GM12878 (cell line): ENCODE results near the gene WDFY3. TPM values are rescaled to one million over a fixed set of nuclear protein-coding genes. Genes with fewer than 3 reads are reported as not detected.

ENCODE experiments used
- ATAC-seq: fragments of 200-7000 bp; cut with Tn5 transposase; 3 replicates; pipeline ENCODE4 v1.9.1; 2020; ENCODE audit warnings: mild to moderate bottlenecking, moderate library complexity
- BruUV-seq: library from RNA; stranded (reverse); fragments of 400-500 nt; replicated peaks from 2 replicates; lab custom pipeline; 2021; lab: Mats Ljungman, UMichigan
- CTCF ChIA-PET: fragments of 300-600 bp; sonication (Branson Sonifier 250); formaldehyde crosslinking; extraction: SDS; loops from one replicate; lab custom pipeline; 2021; ENCODE audit warnings: inconsistent platforms; lab: Yijun Ruan, JAX
- POLR2A ChIA-PET: fragments of 350-600 bp; formaldehyde crosslinking; extraction: SDS; loops from one replicate; lab custom pipeline; 2021; ENCODE audit warnings: inconsistent platforms; lab: Charles Lee
- RAD21 ChIA-PET: fragments of 300-600 bp; sonication (Branson Sonifier 250); formaldehyde crosslinking; loops from one replicate; lab custom pipeline; 2023; ENCODE audit warnings: antibody characterized with exemption; ENCODE audit not compliant: unreplicated experiment; lab: Charles Lee
- SMC1A ChIA-PET: fragments of 300-600 bp; sonication (Branson Sonifier 250); formaldehyde crosslinking; loops from one replicate; lab custom pipeline; 2023; ENCODE audit not compliant: unreplicated experiment, uncharacterized antibody; lab: Charles Lee
- DNase-seq: peaks from one replicate; pipeline ENCODE4 v3.0.0-alpha.2; 2011; ENCODE audit warnings: low read depth, low spot score
- FAIRE-seq: peaks from 3 replicates; lab custom pipeline; 2011; peaks lifted over from hg19 to GRCh38; lab: Jason Lieb, UNC
- H2AFZ ChIP-seq: 2 replicates; pipeline ENCODE4 v1.6.0; 2011; ENCODE audit warnings: low read depth, low read length, control low read depth; ENCODE audit not compliant: control insufficient read depth
- H3K27ac ChIP-seq: 2 replicates; pipeline ENCODE4 v1.5.1; 2011; ENCODE audit warnings: control low read depth; ENCODE audit not compliant: control insufficient read depth, insufficient read depth
- H3K27me3 ChIP-seq, 2 experiments: replicated peaks in 1 of 2; 2 replicates each; pipeline versions ENCODE4 v1.6.0 to v1.6.1; 2011; ENCODE audit warnings: low read length in 1 of 2; ENCODE audit not compliant: control insufficient read depth in 2 of 2, insufficient read depth in 2 of 2
- H3K36me3 ChIP-seq, 2 experiments: 2 replicates each; pipeline ENCODE4 v1.5.1; 2011; ENCODE audit warnings: low read length in 1 of 2; ENCODE audit not compliant: control insufficient read depth in 2 of 2, insufficient read depth in 2 of 2
- H3K4me1 ChIP-seq: 2 replicates; pipeline ENCODE4 v1.6.1; 2011; ENCODE audit warnings: mild to moderate bottlenecking, low read length, moderate library complexity, mixed read lengths; ENCODE audit not compliant: control insufficient read depth, insufficient read depth
- H3K4me2 ChIP-seq: 2 replicates; pipeline ENCODE4 v1.6.0; 2011; ENCODE audit warnings: control low read depth; ENCODE audit not compliant: control insufficient read depth, insufficient read depth
- H3K4me3 ChIP-seq: fragments of 200-600 bp; sonication (generic); 2 replicates; pipeline ENCODE4 v1.5.1; 2016
- H3K79me2 ChIP-seq: 2 replicates; pipeline ENCODE4 v1.6.0; 2011; ENCODE audit warnings: low read length; ENCODE audit not compliant: control insufficient read depth, insufficient read depth
- H3K9ac ChIP-seq: 2 replicates; pipeline ENCODE4 v1.8.0; 2011; ENCODE audit warnings: low read length, control low read depth, mixed read lengths; ENCODE audit not compliant: control insufficient read depth, insufficient read depth
- H3K9me3 ChIP-seq: replicated peaks from 3 replicates; pipeline ENCODE4 v1.5.1; 2011; ENCODE audit warnings: mild to moderate bottlenecking, low read length; ENCODE audit not compliant: control insufficient read depth, insufficient read depth
- H4K20me1 ChIP-seq: 2 replicates; pipeline ENCODE4 v1.6.0; 2011; ENCODE audit not compliant: control insufficient read depth, insufficient read depth
- CBX3 ChIP-seq: fragments of 200-600 bp; sonication (generic); IDR thresholded peaks from 2 replicates; pipeline ENCODE4 v1.6.1; 2016; ENCODE audit warnings: low read depth, borderline replicate concordance
- EP300 ChIP-seq, 2 experiments: fragments of 150-350 bp in 1 of 2; IDR thresholded peaks; 2 replicates each; pipeline ENCODE4 v1.6.1; 2011 to 2012; ENCODE audit warnings: low read depth in 2 of 2, low read length in 2 of 2, borderline replicate concordance in 1 of 2, improper control_type of control experiment in 1 of 2, inconsistent platforms in 1 of 2; ENCODE audit not compliant: control insufficient read depth in 1 of 2
- FOS ChIP-seq: IDR thresholded peaks from 3 replicates; pipeline ENCODE4 v1.6.1; 2011; ENCODE audit warnings: borderline replicate concordance; ENCODE audit not compliant: insufficient read length; ENCODE audit errors: extremely low read depth
- IKZF1 ChIP-seq: fragments of 450-650 bp; conservative IDR thresholded peaks from 2 replicates; pipeline ENCODE4 v1.6.1; 2017; ENCODE audit warnings: antibody characterized with exemption, mild to moderate bottlenecking
- NFYA ChIP-seq: IDR thresholded peaks from 2 replicates; pipeline ENCODE4 v1.6.1; 2011; ENCODE audit warnings: low read depth, mild to moderate bottlenecking, low read length, improper control_type of control experiment, borderline replicate concordance
- SREBF2 ChIP-seq: IDR thresholded peaks from 2 replicates; pipeline ENCODE4 v1.6.1; 2012; ENCODE audit warnings: mild to moderate bottlenecking, low read length
- SUPT20H ChIP-seq: IDR thresholded peaks from 2 replicates; pipeline ENCODE4 v1.6.1; 2011; ENCODE audit warnings: low read depth, mild to moderate bottlenecking, low read length, moderate library complexity, borderline replicate concordance; ENCODE audit not compliant: control insufficient read depth
- in situ Hi-C: fragments of 300-500 bp; cut with MboI; formaldehyde crosslinking; loops from 9 replicates; pipeline ENCODE4 v1.14.3; 2018; ENCODE audit warnings: mixed read lengths
- intact Hi-C: fragments of 100-400 bp; cut with micrococcal nuclease; formaldehyde crosslinking; loops from one replicate; pipeline ENCODE4 v1.14.2; 2022; ENCODE audit not compliant: unreplicated experiment
- polyA plus RNA-seq, 11 experiments: library from polyadenylated mRNA; depleted of rRNA in 4 of 11; unstranded in 6 of 11; stranded (reverse) in 5 of 11; fragments of >200 nt; fragmentation: Nextera tagmentation in 4 of 11; fragmentation: Illumina TruSeq in 1 of 11; extraction: Ambion mirVana in 4 of 11; extraction: Trizol in 1 of 11; gene quantifications; 1 replicate in 1 of 11; 2 replicates in 10 of 11; pipeline versions ENCODE4 v1.2.1 to v1.2.3, GENCODE V29; 2011 to 2016; ENCODE audit warnings: inconsistent platforms in 2 of 11, missing spikeins in 2 of 11, low read depth in 1 of 11
- total RNA-seq, 4 experiments: library from RNA; depleted of rRNA in 3 of 4; stranded (reverse); fragments of >200 nt in 3 of 4; fragmentation: Illumina TruSeq in 1 of 4; extraction: Trizol in 1 of 4; gene quantifications; 2 replicates each; pipeline versions ENCODE4 v1.2.1 to v1.2.3, GENCODE V29; 2013 to 2021
- TF ChIP-seq, protein P1 (sequence below): IDR thresholded peaks from 2 replicates; pipeline ENCODE4 v1.6.1; 2012; ENCODE audit warnings: low read length, inconsistent platforms
- TF ChIP-seq, protein P2 (sequence below): fragments of 450-650 bp; formaldehyde crosslinking; IDR thresholded peaks from 2 replicates; pipeline ENCODE4 v1.4.0; 2020; ENCODE audit warnings: mild to moderate bottlenecking, moderate library complexity

Gene WDFY3
- total and polyA plus RNA-seq, 10 of the 15 experiments (the other 5 are each of a cell fraction or from before 2014, with no cell fraction given), result 0.01 to 0.23 (median 0.12) TPM; not detected in 2

DNA sequence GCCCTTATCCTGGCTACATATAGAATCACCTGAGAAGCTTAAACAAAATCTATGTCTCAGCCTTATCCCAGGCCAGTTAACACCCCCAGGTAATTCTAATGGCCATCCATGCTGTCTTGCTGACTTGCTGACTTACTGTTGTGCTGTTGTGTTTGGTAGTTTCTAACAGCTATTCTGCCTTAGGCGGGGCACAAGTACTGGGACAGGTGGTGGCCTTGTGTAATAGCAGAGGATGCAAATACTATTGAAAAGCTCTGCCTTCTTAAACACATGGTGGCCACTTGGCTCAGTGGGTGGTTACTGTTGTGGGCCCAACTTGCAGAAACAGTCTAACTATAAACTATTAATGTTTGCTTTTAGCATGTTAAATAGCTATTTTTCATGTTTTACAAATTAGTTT lies 327.3 kb downstream of the WDFY3 start (continued):
- TF ChIP-seq IKZF1 (no peak), NFYA (no peak), SUPT20H (no peak), SREBF2 (no peak), CBX3 (no peak), EP300 (IDR thresholded peaks at IDR 0.05; ENCODE audit: borderline replicate concordance in 1 of 2, control insufficient read depth in 1 of 2, low read depth in 2 of 2, low read length in 2 of 2) (no peak)
- TF ChIP-seq, protein P1, sequence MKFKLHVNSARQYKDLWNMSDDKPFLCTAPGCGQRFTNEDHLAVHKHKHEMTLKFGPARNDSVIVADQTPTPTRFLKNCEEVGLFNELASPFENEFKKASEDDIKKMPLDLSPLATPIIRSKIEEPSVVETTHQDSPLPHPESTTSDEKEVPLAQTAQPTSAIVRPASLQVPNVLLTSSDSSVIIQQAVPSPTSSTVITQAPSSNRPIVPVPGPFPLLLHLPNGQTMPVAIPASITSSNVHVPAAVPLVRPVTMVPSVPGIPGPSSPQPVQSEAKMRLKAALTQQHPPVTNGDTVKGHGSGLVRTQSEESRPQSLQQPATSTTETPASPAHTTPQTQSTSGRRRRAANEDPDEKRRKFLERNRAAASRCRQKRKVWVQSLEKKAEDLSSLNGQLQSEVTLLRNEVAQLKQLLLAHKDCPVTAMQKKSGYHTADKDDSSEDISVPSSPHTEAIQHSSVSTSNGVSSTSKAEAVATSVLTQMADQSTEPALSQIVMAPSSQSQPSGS, result no peak

DNA sequence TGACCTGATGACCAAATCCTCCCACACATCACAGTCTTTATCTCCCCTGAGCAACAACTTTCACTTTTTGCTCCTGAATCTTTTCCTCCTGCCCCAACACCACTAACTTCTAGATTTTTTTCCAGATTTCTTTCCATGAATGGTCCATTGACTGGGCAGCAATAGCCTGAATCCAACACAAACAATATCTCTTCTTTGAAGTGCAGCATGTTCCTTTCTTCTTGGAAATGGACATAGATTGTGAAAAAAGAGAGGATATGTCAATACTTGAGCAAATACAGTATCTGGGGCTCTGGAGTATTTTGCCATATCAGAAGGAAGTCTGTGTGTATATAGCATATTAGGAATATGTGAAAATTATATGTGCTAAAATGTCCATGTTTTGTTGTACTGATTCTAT lies 328.4 kb downstream of the WDFY3 start:
- no peaks in the 10 kb centered on the region for H3K36me3 ChIP-seq
- ChIA-PET RAD21 (no interaction called here), POLR2A (no interaction called here), CTCF (no interaction called here), SMC1A (no interaction called here)
- intact Hi-C loops, result no loop called here
- no TSS peak for BruUV-seq
- H3K27ac ChIP-seq, result no peak overlapping the region
- no peak for DNase-seq
- no peaks in the 10 kb centered on the region for H4K20me1 ChIP-seq
- no peaks in the 10 kb centered on the region for H3K4me1 ChIP-seq
- no peaks in the 10 kb centered on the region for H3K27me3 ChIP-seq
- TF ChIP-seq FOS, result no peak
- TF ChIP-seq, protein P2, sequence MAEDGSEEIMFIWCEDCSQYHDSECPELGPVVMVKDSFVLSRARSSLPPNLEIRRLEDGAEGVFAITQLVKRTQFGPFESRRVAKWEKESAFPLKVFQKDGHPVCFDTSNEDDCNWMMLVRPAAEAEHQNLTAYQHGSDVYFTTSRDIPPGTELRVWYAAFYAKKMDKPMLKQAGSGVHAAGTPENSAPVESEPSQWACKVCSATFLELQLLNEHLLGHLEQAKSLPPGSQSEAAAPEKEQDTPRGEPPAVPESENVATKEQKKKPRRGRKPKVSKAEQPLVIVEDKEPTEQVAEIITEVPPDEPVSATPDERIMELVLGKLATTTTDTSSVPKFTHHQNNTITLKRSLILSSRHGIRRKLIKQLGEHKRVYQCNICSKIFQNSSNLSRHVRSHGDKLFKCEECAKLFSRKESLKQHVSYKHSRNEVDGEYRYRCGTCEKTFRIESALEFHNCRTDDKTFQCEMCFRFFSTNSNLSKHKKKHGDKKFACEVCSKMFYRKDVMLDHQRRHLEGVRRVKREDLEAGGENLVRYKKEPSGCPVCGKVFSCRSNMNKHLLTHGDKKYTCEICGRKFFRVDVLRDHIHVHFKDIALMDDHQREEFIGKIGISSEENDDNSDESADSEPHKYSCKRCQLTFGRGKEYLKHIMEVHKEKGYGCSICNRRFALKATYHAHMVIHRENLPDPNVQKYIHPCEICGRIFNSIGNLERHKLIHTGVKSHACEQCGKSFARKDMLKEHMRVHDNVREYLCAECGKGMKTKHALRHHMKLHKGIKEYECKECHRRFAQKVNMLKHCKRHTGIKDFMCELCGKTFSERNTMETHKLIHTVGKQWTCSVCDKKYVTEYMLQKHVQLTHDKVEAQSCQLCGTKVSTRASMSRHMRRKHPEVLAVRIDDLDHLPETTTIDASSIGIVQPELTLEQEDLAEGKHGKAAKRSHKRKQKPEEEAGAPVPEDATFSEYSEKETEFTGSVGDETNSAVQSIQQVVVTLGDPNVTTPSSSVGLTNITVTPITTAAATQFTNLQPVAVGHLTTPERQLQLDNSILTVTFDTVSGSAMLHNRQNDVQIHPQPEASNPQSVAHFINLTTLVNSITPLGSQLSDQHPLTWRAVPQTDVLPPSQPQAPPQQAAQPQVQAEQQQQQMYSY (CRISPR knock-in tag), result no peak
- in situ Hi-C loops, result no loop called here
- no peak for ATAC-seq
- H2AFZ ChIP-seq, result no peak overlapping the region
- H3K9ac ChIP-seq, result no peak overlapping the region
- H3K79me2 ChIP-seq, result no peaks in the 10 kb centered on the region
- no peak for FAIRE-seq
- no peak overlapping the region for H3K4me3 ChIP-seq
- H3K4me2 ChIP-seq, result no peak overlapping the region
- H3K9me3 ChIP-seq, result no peaks in the 10 kb centered on the region
